ENCODE measurements around the gene FLT3LG.
A peak's percentile ranks its signal among the peaks of the same experiment; 100 is the strongest.

The FLT3LG gene

GRCh38 chr19:49497047-49497788 lies 23.2 kb downstream of the FLT3LG start:
- Histone ChIP-seq H3K9me2 (replicated peaks; ENCODE audit: insufficient read depth, low read length) (no peaks in the 10 kb centered on the region), H3K36me3 (replicated peaks; ENCODE audit: insufficient read depth, low read length) (peaks cover 19% of the 10 kb centered on the region), H3K4me3 (ENCODE audit: low read length) (peak overlapping the region; percentile 97), H3K9me3 (replicated peaks; ENCODE audit: insufficient read depth, low read length) (no peaks in the 10 kb centered on the region), H3K9ac (ENCODE audit: low read length) (peak overlapping the region; percentile 99), H3F3A (ENCODE audit: insufficient read depth, low read length) (peaks cover 86% of the 10 kb centered on the region), H3K4me2 (ENCODE audit: low read depth, low read length) (peak overlapping the region; percentile 83), H2AFZ (ENCODE audit: low read length) (no peak overlapping the region), H3K4me1 (ENCODE audit: low read length) (peaks cover 38% of the 10 kb centered on the region), H3K27ac (ENCODE audit: low read length) (peak overlapping the region; percentile 79), H3K79me2 (ENCODE audit: low read length) (peaks cover 31% of the 10 kb centered on the region), H3K27me3 (replicated peaks; ENCODE audit: insufficient read depth, low read length) (no peaks in the 10 kb centered on the region), H4K20me1 (ENCODE audit: insufficient read depth, low read length) (peaks cover 8% of the 10 kb centered on the region; the same call in 1 of the 2 replicates)
- peak; percentile 62 for DNase-seq
- TF ChIP-seq EZH2 (optimal IDR thresholded peaks at IDR 0.05; ENCODE audit: low read depth, low read length) (no peak), EZH2phosphoT487 (IDR thresholded peaks at IDR 0.05; ENCODE audit: low read length) (no peak), CTCF (IDR thresholded peaks at IDR 0.05; ENCODE audit: low read length) (no peak)

- Histone ChIP-seq H3K36me3 (replicated peaks; ENCODE audit: insufficient read depth, low read length) (peaks cover 19% of the 10 kb centered on the region), H3K79me2 (ENCODE audit: low read length) (peaks cover 31% of the 10 kb centered on the region), H4K20me1 (ENCODE audit: insufficient read depth, low read length) (peaks cover 8% of the 10 kb centered on the region; the same call in 1 of the 2 replicates), H3K27ac (ENCODE audit: low read length) (peak overlapping the region; percentile 79; the same call in 1 of the 2 replicates), H3K27me3 (replicated peaks; ENCODE audit: insufficient read depth, low read length) (no peaks in the 10 kb centered on the region), H3K4me2 (ENCODE audit: low read depth, low read length) (peak overlapping the region; percentile 83), H3F3A (ENCODE audit: insufficient read depth, low read length) (peaks cover 81% of the 10 kb centered on the region), H3K4me1 (ENCODE audit: low read length) (peaks cover 38% of the 10 kb centered on the region), H3K9me2 (replicated peaks; ENCODE audit: insufficient read depth, low read length) (no peaks in the 10 kb centered on the region), H3K4me3 (ENCODE audit: low read length) (peak overlapping the region; percentile 97), H3K9ac (ENCODE audit: low read length) (peak overlapping the region; percentile 99; the same call in 1 of the 2 replicates), H2AFZ (ENCODE audit: low read length) (no peak overlapping the region), H3K9me3 (replicated peaks; ENCODE audit: insufficient read depth, low read length) (no peaks in the 10 kb centered on the region)
- TF ChIP-seq EZH2phosphoT487 (IDR thresholded peaks at IDR 0.05; ENCODE audit: low read length) (no peak), CTCF (IDR thresholded peaks at IDR 0.05; ENCODE audit: low read length) (no peak), EZH2 (optimal IDR thresholded peaks at IDR 0.05; ENCODE audit: low read depth, low read length) (no peak)
- DNase-seq = no peak
Observed at GRCh38 chr19:49497789-49498103, 23.7 kb downstream of the FLT3LG start.

DNA sequence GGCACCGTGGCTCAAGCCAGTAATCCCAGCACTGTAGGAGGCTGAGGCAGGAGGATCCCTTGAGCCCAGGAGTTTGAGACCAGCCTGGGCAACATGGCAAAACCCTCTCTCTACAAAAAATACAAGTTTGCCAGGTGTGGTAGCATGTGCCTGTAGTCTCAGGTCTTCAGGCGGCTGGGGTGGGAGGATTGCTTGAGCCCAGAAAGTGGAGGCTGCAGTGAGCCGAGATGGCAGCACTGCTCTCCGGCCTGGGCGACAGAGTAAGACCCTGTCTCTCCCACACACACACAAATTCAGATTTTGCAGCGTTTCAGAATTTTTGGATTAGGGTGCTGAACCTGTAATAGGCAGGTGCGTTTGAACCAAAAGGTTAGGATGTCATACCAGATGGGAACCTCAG lies 24.5 kb downstream of the FLT3LG start:
- H3K79me2 ChIP-seq (ENCODE audit: low read length) = peaks cover 31% of the 10 kb centered on the region
- no peaks in the 10 kb centered on the region for H3K9me2 ChIP-seq (replicated peaks; ENCODE audit: insufficient read depth, low read length)
- no peaks in the 10 kb centered on the region for H3K27me3 ChIP-seq (replicated peaks; ENCODE audit: insufficient read depth, low read length)
- TF ChIP-seq EZH2 (optimal IDR thresholded peaks at IDR 0.05; ENCODE audit: low read depth, low read length) = no peak
- no peak for TF ChIP-seq CTCF (IDR thresholded peaks at IDR 0.05; ENCODE audit: low read length)
- no peak for TF ChIP-seq EZH2phosphoT487 (IDR thresholded peaks at IDR 0.05; ENCODE audit: low read length)
- peaks cover 19% of the 10 kb centered on the region for H3K36me3 ChIP-seq (replicated peaks; ENCODE audit: insufficient read depth, low read length)
- no peak for DNase-seq
- peak overlapping the region; percentile 99; the same call in 1 of the 2 replicates for H3K9ac ChIP-seq (ENCODE audit: low read length)
- peak overlapping the region; percentile 89; the same call in 1 of the 2 replicates for H3K27ac ChIP-seq (ENCODE audit: low read length)
- no peaks in the 10 kb centered on the region for H3K9me3 ChIP-seq (replicated peaks; ENCODE audit: insufficient read depth, low read length)
- peak overlapping the region; percentile 83 for H3K4me2 ChIP-seq (ENCODE audit: low read depth, low read length)
- peaks cover 74% of the 10 kb centered on the region for H3F3A ChIP-seq (ENCODE audit: insufficient read depth, low read length)
- peak overlapping the region; percentile 97; the same call in 1 of the 2 replicates for H3K4me3 ChIP-seq (ENCODE audit: low read length)
- H4K20me1 ChIP-seq (ENCODE audit: insufficient read depth, low read length) = peaks cover 8% of the 10 kb centered on the region; the same call in 1 of the 2 replicates
- peaks cover 38% of the 10 kb centered on the region for H3K4me1 ChIP-seq (ENCODE audit: low read length)
- no peak overlapping the region for H2AFZ ChIP-seq (ENCODE audit: low read length)
